ENCODE data around the gene RSPH4A.

GRCh38 chr6:116578335-116578734, 37.9 kb upstream of the RSPH4A start:
- no peak for TF ChIP-seq CTCF (conservative IDR thresholded peaks at IDR 0.05; ENCODE audit: low read depth, low read length)
- no peak for TF ChIP-seq EZH2 (IDR thresholded peaks at IDR 0.05; ENCODE audit: low read length, unreplicated experiment)
- no peak for TF ChIP-seq EZH2phosphoT487 (IDR thresholded peaks at IDR 0.05; ENCODE audit: borderline replicate concordance, low read length)

All from PC-3 (cell line).